Trophoblast cell (in vitro differentiated cells and primary cell): ENCODE data around the gene FHIT.

Source experiments
- DNase-seq, 2 donors: peaks; one replicate each; pipeline ENCODE4 v3.0.0-alpha.2; 2016
- H2AFZ ChIP-seq: 2 replicates; pipeline ENCODE4 v1.6.1; 2013; ENCODE audit warnings: low read length, moderate library complexity, mild to moderate bottlenecking; ENCODE audit not compliant: insufficient read depth, poor library complexity
- H2AK5ac ChIP-seq: 2 replicates; pipeline ENCODE4 v1.6.1; 2013; ENCODE audit warnings: mild to moderate bottlenecking, low read length
- H2BK120ac ChIP-seq: 2 replicates; pipeline ENCODE4 v1.6.1; 2013; ENCODE audit warnings: low read length, mild to moderate bottlenecking, moderate library complexity; ENCODE audit not compliant: insufficient read depth, poor library complexity
- H2BK12ac ChIP-seq: 2 replicates; pipeline ENCODE4 v1.6.1; 2013; ENCODE audit warnings: mild to moderate bottlenecking, low read length, moderate library complexity
- H2BK5ac ChIP-seq: 2 replicates; pipeline ENCODE4 v1.6.1; 2013; ENCODE audit warnings: low read length, low read depth, moderate library complexity, mild to moderate bottlenecking; ENCODE audit not compliant: poor library complexity
- H3K14ac ChIP-seq: 2 replicates; pipeline ENCODE4 v1.6.1; 2013; ENCODE audit warnings: mild to moderate bottlenecking, low read length
- H3K18ac ChIP-seq: 2 replicates; pipeline ENCODE4 v1.6.1; 2013; ENCODE audit warnings: mild to moderate bottlenecking, low read length
- H3K23ac ChIP-seq: 2 replicates; pipeline ENCODE4 v1.6.1; 2013; ENCODE audit warnings: low read length
- H3K27ac ChIP-seq: 2 replicates; pipeline ENCODE4 v1.5.1; 2013; ENCODE audit warnings: low read depth, mild to moderate bottlenecking, inconsistent platforms, low read length, moderate library complexity
- H3K27me3 ChIP-seq: 2 replicates; pipeline ENCODE4 v1.6.1; 2013; ENCODE audit warnings: inconsistent platforms, mild to moderate bottlenecking, low read length, moderate library complexity; ENCODE audit not compliant: insufficient read depth
- H3K36me3 ChIP-seq, 2 experiments: 1 replicate in 1 of 2; 2 replicates in 1 of 2; pipeline ENCODE4 v1.6.1; 2013; ENCODE audit warnings: low read length in 2 of 2, mild to moderate bottlenecking in 2 of 2, moderate library complexity in 1 of 2; ENCODE audit not compliant: insufficient read depth in 2 of 2, control insufficient read depth in 1 of 2
- H3K4ac ChIP-seq: 2 replicates; pipeline ENCODE4 v1.6.1; 2013; ENCODE audit warnings: low read depth, mild to moderate bottlenecking, low read length, moderate library complexity
- H3K4me1 ChIP-seq, 2 experiments: 1 replicate in 1 of 2; 2 replicates in 1 of 2; pipeline ENCODE4 v1.6.1; 2013; ENCODE audit warnings: low read length in 2 of 2, mild to moderate bottlenecking in 2 of 2, moderate library complexity in 1 of 2; ENCODE audit not compliant: insufficient read depth in 2 of 2, control insufficient read depth in 1 of 2
- H3K4me2 ChIP-seq: 2 replicates; pipeline ENCODE4 v1.6.1; 2013; ENCODE audit warnings: inconsistent platforms, mild to moderate bottlenecking, low read length, moderate library complexity
- H3K4me3 ChIP-seq: 2 replicates; pipeline ENCODE4 v1.5.1; 2013; ENCODE audit warnings: mild to moderate bottlenecking, low read depth, low read length, inconsistent platforms
- H3K79me1 ChIP-seq: one replicate; pipeline ENCODE4 v1.6.1; 2013; ENCODE audit warnings: low read length
- H3K79me2 ChIP-seq: 2 replicates; pipeline ENCODE4 v1.6.1; 2013; ENCODE audit warnings: low read length, mild to moderate bottlenecking; ENCODE audit not compliant: control insufficient read depth, insufficient read depth, poor library complexity
- H3K9ac ChIP-seq: 2 replicates; pipeline ENCODE4 v1.6.1; 2013; ENCODE audit warnings: mild to moderate bottlenecking, low read length
- H3K9me3 ChIP-seq: 2 replicates; pipeline ENCODE4 v1.6.1; 2013; ENCODE audit warnings: low read depth, mild to moderate bottlenecking, control low read depth, inconsistent platforms, low read length; ENCODE audit not compliant: insufficient read depth
- H4K12ac ChIP-seq: 2 replicates; pipeline ENCODE4 v1.6.1; 2013; ENCODE audit warnings: low read depth, mild to moderate bottlenecking, low read length, moderate library complexity
- H4K8ac ChIP-seq: 2 replicates; pipeline ENCODE4 v1.6.1; 2013; ENCODE audit warnings: low read depth, mild to moderate bottlenecking, low read length, moderate library complexity
- H4K91ac ChIP-seq: one replicate; pipeline ENCODE4 v1.6.1; 2013; ENCODE audit warnings: low read depth, mild to moderate bottlenecking, low read length, moderate library complexity
- WGBS: extraction: QIAGEN DNeasy Blood & Tissue Kit; methylation state at CpG from one replicate; pipeline ENCODE4 v1.1.7; 2013; ENCODE audit warnings: missing lambda C conversion rate; ENCODE audit not compliant: insufficient read length, insufficient coverage; ENCODE audit errors: extremely low coverage; 5-methylcytosine and 5-hydroxymethylcytosine counted together

FHIT gene

GRCh38 chr3:60844256-60844655 lies 407.0 kb downstream of the FHIT start:
- H3K23ac ChIP-seq, result no peak overlapping the region
- no peak overlapping the region for H3K27ac ChIP-seq
- H3K9me3 ChIP-seq, result no peaks in the 10 kb centered on the region
- H2BK12ac ChIP-seq, result no peak overlapping the region
- no peaks in the 10 kb centered on the region for H3K36me3 ChIP-seq
- H4K12ac ChIP-seq, result no peak overlapping the region
- WGBS, result no CpG with 5 or more reads among the region's 1 CpG
- peaks cover 5 to 9% of the 10 kb centered on the region in 2 experiments for H3K4me1 ChIP-seq
- no peak overlapping the region for H3K18ac ChIP-seq
- H3K4ac ChIP-seq, result no peak overlapping the region
- H4K8ac ChIP-seq, result no peak overlapping the region
- H3K9ac ChIP-seq, result no peak overlapping the region
- H2BK5ac ChIP-seq, result no peak overlapping the region
- H3K4me2 ChIP-seq, result no peak overlapping the region
- H2BK120ac ChIP-seq, result no peak overlapping the region
- DNase-seq, result no peak
- no peaks in the 10 kb centered on the region for H3K27me3 ChIP-seq
- H2AFZ ChIP-seq, result no peak overlapping the region
- no peak overlapping the region for H4K91ac ChIP-seq
- H3K79me2 ChIP-seq, result no peaks in the 10 kb centered on the region
- no peak overlapping the region for H2AK5ac ChIP-seq
- H3K14ac ChIP-seq, result no peak overlapping the region
- H3K79me1 ChIP-seq, result peaks cover 5% of the 10 kb centered on the region
- no peak overlapping the region for H3K4me3 ChIP-seq

DNA sequence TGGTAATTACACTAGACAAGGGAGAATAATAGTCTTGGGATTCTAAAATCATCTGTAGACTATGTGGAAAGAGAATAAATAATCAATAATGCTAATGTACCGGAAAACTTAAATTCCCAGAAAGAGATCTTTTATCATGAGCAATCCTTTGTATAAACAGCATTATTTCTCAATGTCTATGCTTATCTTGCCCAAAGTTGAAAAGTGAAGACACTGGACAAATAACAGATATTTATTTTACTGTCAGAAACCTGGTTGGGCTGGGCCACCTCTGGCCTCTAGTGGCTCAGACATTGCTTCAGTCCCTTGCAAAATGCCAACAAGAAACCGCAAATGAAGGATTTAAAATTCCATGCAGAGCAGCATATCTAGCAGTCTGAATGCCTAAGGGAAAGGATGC lies 409.9 kb downstream of the FHIT start:
- Histone ChIP-seq H4K91ac (no peak overlapping the region), H4K8ac (no peak overlapping the region), H2AFZ (no peak overlapping the region), H2BK120ac (no peak overlapping the region), H3K4me1 (peaks cover 9 to 14% of the 10 kb centered on the region in 2 experiments), H3K4me2 (no peak overlapping the region), H3K27me3 (no peaks in the 10 kb centered on the region), H3K4ac (no peak overlapping the region), H3K36me3 (no peaks in the 10 kb centered on the region), H3K79me1 (peaks cover 8% of the 10 kb centered on the region), H3K27ac (no peak overlapping the region), H3K23ac (no peak overlapping the region), H3K79me2 (no peaks in the 10 kb centered on the region), H2BK12ac (no peak overlapping the region), H2BK5ac (no peak overlapping the region), H3K4me3 (no peak overlapping the region), H3K9me3 (no peaks in the 10 kb centered on the region), H2AK5ac (no peak overlapping the region), H3K18ac (no peak overlapping the region), H3K9ac (no peak overlapping the region), H4K12ac (no peak overlapping the region), H3K14ac (no peak overlapping the region)
- no CpG with 5 or more reads among the region's 2 CpGs for WGBS
- DNase-seq, result peak; percentile 3 to 24

DNA sequence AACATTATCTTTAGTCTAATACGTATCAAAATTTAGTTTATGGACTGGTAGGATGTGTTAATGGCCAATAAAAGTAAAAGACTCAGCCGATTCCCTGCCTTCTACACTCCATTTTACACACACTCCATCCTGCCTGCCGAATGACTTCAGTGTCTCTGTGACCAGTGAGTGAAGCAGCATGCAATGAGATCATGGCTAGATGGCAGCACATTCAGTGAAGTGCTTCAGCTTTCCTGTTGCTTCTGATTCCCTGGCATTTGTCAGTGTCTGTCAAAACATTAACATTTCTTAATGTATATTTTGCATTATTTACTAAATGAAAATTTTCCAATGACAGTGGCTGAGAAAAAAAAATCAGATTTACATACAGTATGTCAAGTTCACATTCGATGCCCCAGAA lies 412.0 kb downstream of the FHIT start:
- Histone ChIP-seq H3K27me3 (no peaks in the 10 kb centered on the region), H2AK5ac (no peak overlapping the region), H3K27ac (no peak overlapping the region), H3K9me3 (peaks cover 2% of the 10 kb centered on the region), H3K23ac (no peak overlapping the region), H3K18ac (no peak overlapping the region), H4K91ac (no peak overlapping the region), H3K36me3 (no peaks in the 10 kb centered on the region), H2BK5ac (peak overlapping the region; percentile 57), H3K4me3 (no peak overlapping the region), H4K12ac (no peak overlapping the region), H3K4me1 (peaks cover 9 to 14% of the 10 kb centered on the region in 2 experiments), H3K79me1 (peaks cover 11% of the 10 kb centered on the region), H3K9ac (no peak overlapping the region), H2BK12ac (peak overlapping the region; percentile 77), H3K4me2 (no peak overlapping the region), H2BK120ac (no peak overlapping the region), H3K4ac (no peak overlapping the region), H3K79me2 (no peaks in the 10 kb centered on the region), H3K14ac (peak overlapping the region; percentile 40), H2AFZ (no peak overlapping the region), H4K8ac (peak overlapping the region; percentile 29)
- WGBS, result no CpG with 5 or more reads among the region's 4 CpGs
- DNase-seq, result no peak

- Histone ChIP-seq H3K79me2 (no peaks in the 10 kb centered on the region), H3K79me1 (peaks cover 8% of the 10 kb centered on the region)
Observed at GRCh38 chr3:60835796-60836195, 415.5 kb downstream of the FHIT start.

More at GRCh38 chr3:60835796-60836195, 415.5 kb downstream of the FHIT start:
- no peak overlapping the region for H3K4me2 ChIP-seq
- H3K18ac ChIP-seq, result peak overlapping the region; percentile 64
- no peak overlapping the region for H3K9ac ChIP-seq
- H3K4me1 ChIP-seq, result peaks cover 6 to 7% of the 10 kb centered on the region in 2 experiments
- peak overlapping the region; percentile 91 for H2AK5ac ChIP-seq
- H3K23ac ChIP-seq, result no peak overlapping the region
- H4K12ac ChIP-seq, result peak overlapping the region; percentile 36
- no peak overlapping the region for H3K27ac ChIP-seq
- peaks cover 2% of the 10 kb centered on the region for H3K9me3 ChIP-seq
- H3K27me3 ChIP-seq, result no peaks in the 10 kb centered on the region
- no peak overlapping the region for H3K14ac ChIP-seq
- peak overlapping the region; percentile 35 for H4K8ac ChIP-seq
- peak overlapping the region; percentile 51 for H4K91ac ChIP-seq
- peak overlapping the region; percentile 36 for H3K4me3 ChIP-seq
- no peak overlapping the region for H3K4ac ChIP-seq
- peak overlapping the region; percentile 88 for H2BK12ac ChIP-seq
- no peak overlapping the region for H2BK5ac ChIP-seq
- DNase-seq, result no peak
- peak overlapping the region; percentile 72 for H2BK120ac ChIP-seq
- no peak overlapping the region for H2AFZ ChIP-seq
- H3K36me3 ChIP-seq, result no peaks in the 10 kb centered on the region
- WGBS, result no CpG with 5 or more reads among the region's 5 CpGs
